Activated CD8-positive, alpha-beta T cell treated with anti-CD3 and anti-CD28 coated beads for 36 hours (primary cell): ENCODE results near the gene DNAH1. TPM values are rescaled to one million over a fixed set of nuclear protein-coding genes. Genes with fewer than 3 reads are reported as not detected.

Experiments
- ATAC-seq: fragments of 200-7000 bp; cut with Tn5 transposase; one replicate; pipeline ENCODE4 v1.10.0; 2021; ENCODE audit warnings: mild to moderate bottlenecking, moderate library complexity
- CTCF ChIA-PET: fragments of 350-600 bp; sonication (Branson Sonifier 250); formaldehyde crosslinking; loops from one replicate; lab custom pipeline; 2021; ENCODE audit warnings: antibody characterized with exemption; lab: Charles Lee
- POLR2A ChIA-PET: fragments of 350-600 bp; sonication (Branson Sonifier 250); formaldehyde crosslinking; loops from one replicate; lab custom pipeline; 2021; ENCODE audit warnings: antibody characterized with exemption; lab: Charles Lee
- DNase-seq: peaks from one replicate; pipeline ENCODE4 v3.0.0-alpha.2; 2020
- H3K27ac Mint-ChIP-seq: one replicate; pipeline ENCODE4 v1.8.0; 2021; ENCODE audit warnings: mild to moderate bottlenecking, mixed read lengths
- H3K27me3 Mint-ChIP-seq: one replicate; pipeline ENCODE4 v1.8.0; 2021; ENCODE audit warnings: mixed read lengths
- H3K36me3 Mint-ChIP-seq: one replicate; pipeline ENCODE4 v1.8.0; 2021; ENCODE audit warnings: low read depth, mixed read lengths
- H3K4me1 Mint-ChIP-seq: one replicate; pipeline ENCODE4 v1.8.0; 2021; ENCODE audit warnings: low read depth, mixed read lengths
- H3K4me3 Mint-ChIP-seq: one replicate; pipeline ENCODE4 v1.8.0; 2021; ENCODE audit warnings: mild to moderate bottlenecking, moderate library complexity, mixed read lengths
- H3K9me3 Mint-ChIP-seq: one replicate; pipeline ENCODE4 v1.8.0; 2021; ENCODE audit warnings: mixed read lengths
- CTCF ChIP-seq: fragments of 200-600 bp; IDR thresholded peaks from one replicate; pipeline ENCODE4 v1.8.0; 2022; ENCODE audit warnings: antibody characterized with exemption, mild to moderate bottlenecking
- intact Hi-C: fragments of 100-400 bp; cut with micrococcal nuclease; formaldehyde crosslinking; loops from one replicate; pipeline ENCODE4 v1.10.0; 2022
- total RNA-seq, 2 experiments: library from RNA; stranded (reverse); gene quantifications; one replicate each; pipeline ENCODE4 v1.2.3, GENCODE V29; 2021

The DNAH1 gene
- total RNA-seq, 2 experiments from 2014 or later = 9.2 to 10.2 TPM

- no peak overlapping the region for H3K4me3 Mint-ChIP-seq
- ATAC-seq = no peak
- no peak overlapping the region for H3K27ac Mint-ChIP-seq
- POLR2A ChIA-PET = no interaction called here
- no peak for DNase-seq
- H3K36me3 Mint-ChIP-seq = no peaks in the 10 kb centered on the region
- H3K9me3 Mint-ChIP-seq = no peaks in the 10 kb centered on the region
- H3K4me1 Mint-ChIP-seq = no peaks in the 10 kb centered on the region
- H3K27me3 Mint-ChIP-seq = no peaks in the 10 kb centered on the region
- intact Hi-C loops = no loop called here
- CTCF ChIA-PET = interaction anchor here (1.8 kb wide), 1 partner anchor 22 kb away, joined by 6 read pairs; no protein-coding TSS in a partner anchor
- no peak for TF ChIP-seq CTCF
Observed at GRCh38 chr3:52361011-52361410, 44.9 kb downstream of the DNAH1 start.

GRCh38 chr3:52361454-52361853 is 45.3 kb downstream of the DNAH1 start:
- CTCF ChIA-PET = interaction anchor here (1.8 kb wide), 1 partner anchor 22 kb away, joined by 6 read pairs; no protein-coding TSS in a partner anchor
- no peak for DNase-seq
- POLR2A ChIA-PET = no interaction called here
- no peak for ATAC-seq
- Mint-ChIP-seq H3K4me1 (no peaks in the 10 kb centered on the region), H3K27me3 (no peaks in the 10 kb centered on the region), H3K4me3 (no peak overlapping the region), H3K9me3 (no peaks in the 10 kb centered on the region), H3K27ac (no peak overlapping the region), H3K36me3 (no peaks in the 10 kb centered on the region)
- TF ChIP-seq CTCF = no peak
- intact Hi-C loops = no loop called here

DNA sequence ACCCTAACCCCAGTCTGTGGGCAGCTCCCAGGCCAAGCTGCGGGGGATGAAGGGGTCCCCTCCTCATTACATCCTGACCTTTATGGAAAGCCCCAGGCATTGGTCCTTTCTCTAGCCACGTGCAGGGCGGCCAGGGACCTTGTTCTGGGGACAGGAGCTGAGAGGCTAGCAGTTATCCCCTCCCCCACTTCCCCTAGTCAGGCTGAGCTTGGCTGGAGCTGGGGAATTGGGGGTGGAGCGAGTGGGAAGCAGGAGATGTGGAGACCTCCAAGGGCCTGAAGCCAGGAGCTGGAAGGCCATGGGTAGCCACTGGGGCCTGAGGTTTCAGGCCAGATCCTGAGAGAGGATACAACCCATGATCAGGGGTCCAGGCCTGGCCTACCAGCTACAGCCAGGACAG is 45.8 kb downstream of the DNAH1 start:
- no peaks in the 10 kb centered on the region for H3K4me1 Mint-ChIP-seq
- DNase-seq (no peak), ATAC-seq (no peak)
- H3K27ac Mint-ChIP-seq = no peak overlapping the region
- no peak overlapping the region for H3K4me3 Mint-ChIP-seq
- no peaks in the 10 kb centered on the region for H3K9me3 Mint-ChIP-seq
- ChIA-PET CTCF (interaction anchor here (1.8 kb wide), 1 partner anchor 23 kb away, joined by 6 read pairs; no protein-coding TSS in a partner anchor), POLR2A (interaction anchor here (1.0 kb wide), 1 partner anchor 28 kb away, joined by 4 read pairs; no protein-coding TSS in a partner anchor)
- H3K36me3 Mint-ChIP-seq = no peaks in the 10 kb centered on the region
- intact Hi-C loops = no loop called here
- TF ChIP-seq CTCF = no peak
- no peaks in the 10 kb centered on the region for H3K27me3 Mint-ChIP-seq

GRCh38 chr3:52364322-52365035 is 48.4 kb downstream of the DNAH1 start:
- Mint-ChIP-seq H3K9me3 (no peaks in the 10 kb centered on the region), H3K27me3 (no peaks in the 10 kb centered on the region), H3K4me1 (no peaks in the 10 kb centered on the region), H3K4me3 (no peak overlapping the region), H3K36me3 (no peaks in the 10 kb centered on the region), H3K27ac (no peak overlapping the region)
- no peak for ATAC-seq
- intact Hi-C loops = no loop called here
- ChIA-PET POLR2A (interaction anchor here (1.0 kb wide), 1 partner anchor 15 kb away, joined by 3 read pairs; no protein-coding TSS in a partner anchor), CTCF (interaction anchor here (1.0 to 1.4 kb wide), 2 partner anchors 21 to 82 kb away, joined by 3 to 5 read pairs; no protein-coding TSS in a partner anchor)
- TF ChIP-seq CTCF = no peak
- DNase-seq = no peak

DNA sequence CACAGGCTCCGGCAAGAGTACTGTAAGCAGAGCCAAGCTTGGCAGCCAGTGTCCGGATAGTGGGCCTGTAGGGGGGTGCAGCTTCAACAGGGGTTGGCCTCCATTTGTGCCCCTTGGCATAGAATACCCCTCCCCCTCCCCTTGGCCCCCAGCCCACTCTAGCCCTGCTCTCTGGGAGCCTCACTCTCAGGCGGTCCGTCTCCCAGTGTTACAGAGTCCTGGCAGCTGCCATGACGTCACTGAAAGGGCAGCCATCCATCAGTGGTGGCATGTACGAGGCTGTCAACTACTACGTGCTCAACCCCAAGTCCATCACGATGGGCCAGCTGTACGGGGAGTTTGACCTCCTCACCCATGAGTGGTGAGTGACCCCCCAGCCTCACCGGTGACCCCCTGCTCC is 50.4 kb downstream of the DNAH1 start:
- POLR2A ChIA-PET = no interaction called here
- Mint-ChIP-seq H3K27ac (no peak overlapping the region), H3K36me3 (no peaks in the 10 kb centered on the region), H3K4me3 (no peak overlapping the region), H3K4me1 (no peaks in the 10 kb centered on the region), H3K27me3 (no peaks in the 10 kb centered on the region), H3K9me3 (no peaks in the 10 kb centered on the region)
- DNase-seq = no peak
- ATAC-seq = no peak
- intact Hi-C loops = no loop called here
- CTCF ChIA-PET = interaction anchor here (1.2 kb wide), 1 partner anchor 27 kb away, joined by 5 read pairs; no protein-coding TSS in a partner anchor
- no peak for TF ChIP-seq CTCF
